ENCODE measurements around the gene RBMS3.

The RBMS3 gene

GRCh38 chr3:29381595-29381994 lies 100.7 kb downstream of the RBMS3 start:
- ChIA-PET CTCF (interaction anchor here (1.0 to 1.8 kb wide), 2 partner anchors 10 to 11 kb away, joined by 3 to 6 read pairs; no protein-coding TSS in a partner anchor), POLR2A (no interaction called here)
- DNase-seq (ENCODE audit: extremely low spot score) = no peak
- no peak for TF ChIP-seq CTCF (IDR thresholded peaks at IDR 0.05; ENCODE audit: control extremely low read depth, extremely low read depth, low read depth, missing control alignments)

GRCh38 chr3:29382409-29382808 lies 101.5 kb downstream of the RBMS3 start:
- CTCF ChIA-PET = no interaction called here
- no peak for DNase-seq (ENCODE audit: extremely low spot score)
- POLR2A ChIA-PET = no interaction called here
- TF ChIP-seq CTCF (IDR thresholded peaks at IDR 0.05; ENCODE audit: control extremely low read depth, extremely low read depth, low read depth, missing control alignments) = no peak

GRCh38 chr3:29382845-29383244 lies 102.0 kb downstream of the RBMS3 start:
- TF ChIP-seq CTCF (IDR thresholded peaks at IDR 0.05; ENCODE audit: control extremely low read depth, extremely low read depth, low read depth, missing control alignments) = no peak
- ChIA-PET CTCF (no interaction called here), POLR2A (no interaction called here)
- DNase-seq (ENCODE audit: extremely low spot score) = no peak

GRCh38 chr3:29384640-29385039 lies 103.8 kb downstream of the RBMS3 start:
- no peak for TF ChIP-seq CTCF (IDR thresholded peaks at IDR 0.05; ENCODE audit: control extremely low read depth, extremely low read depth, low read depth, missing control alignments)
- POLR2A ChIA-PET = no interaction called here
- CTCF ChIA-PET = no interaction called here
- no peak for DNase-seq (ENCODE audit: extremely low spot score)

- no peak for TF ChIP-seq CTCF (IDR thresholded peaks at IDR 0.05; ENCODE audit: control extremely low read depth, extremely low read depth, low read depth, missing control alignments)
- POLR2A ChIA-PET = no interaction called here
- CTCF ChIA-PET = no interaction called here
- DNase-seq (ENCODE audit: extremely low spot score) = no peak
Observed at GRCh38 chr3:29385046-29385830, 104.4 kb downstream of the RBMS3 start.

GRCh38 chr3:29389362-29389761 lies 108.5 kb downstream of the RBMS3 start:
- ChIA-PET POLR2A (no interaction called here), CTCF (no interaction called here)
- no peak for TF ChIP-seq CTCF (IDR thresholded peaks at IDR 0.05; ENCODE audit: control extremely low read depth, extremely low read depth, low read depth, missing control alignments)
- DNase-seq (ENCODE audit: extremely low spot score) = no peak

All from GM10248 (cell line).